ENCODE measurements around the gene MRPL46. TPM values are rescaled to one million over a fixed set of nuclear protein-coding genes. Genes with fewer than 3 reads are reported as not detected.

The MRPL46 gene
- total and polyA plus RNA-seq, 2 of the 13 experiments (the other 11 are each of a cell fraction or from before 2014, with no cell fraction given), result 62.9 to 79.2 TPM

DNA sequence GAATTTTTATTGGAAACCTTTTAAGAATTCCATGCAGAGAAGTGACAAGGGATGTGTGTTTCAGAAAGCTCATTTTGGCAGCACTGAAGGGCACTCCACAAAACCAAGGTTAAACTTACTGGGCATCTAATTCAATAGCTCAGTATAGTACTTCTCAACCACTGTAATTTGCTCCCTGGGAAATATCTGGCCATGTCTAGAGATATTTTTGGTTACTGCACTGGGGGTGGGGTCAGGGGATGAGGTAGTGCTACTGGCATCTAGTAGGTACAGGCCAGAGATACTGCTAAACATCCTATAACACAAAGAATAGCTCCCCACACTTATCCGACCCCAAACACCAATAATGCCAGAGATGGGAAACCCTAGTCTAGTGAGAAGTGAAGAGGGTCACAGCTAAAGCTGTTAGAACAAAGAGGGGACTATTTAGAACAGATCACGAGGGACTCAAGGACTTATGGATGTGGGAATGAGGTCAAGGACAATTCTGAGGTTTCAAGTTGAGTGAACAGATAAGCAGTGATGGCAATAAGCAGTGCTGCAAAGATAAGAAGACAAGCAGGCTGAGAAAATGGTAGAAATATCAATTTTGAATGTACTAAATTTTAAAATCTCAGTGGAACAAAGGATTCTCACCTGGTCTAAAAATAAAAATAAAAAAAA lies 3.2 kb downstream of the MRPL46 start (continued):
- no peak for TF ChIP-seq SOX6 (IDR thresholded peaks at IDR 0.05)
- 0 out of 2 replicates have a peak, but pooled peaks have one; percentile 37 for TF ChIP-seq SOX6 (CRISPR knock-in tag; IDR thresholded peaks at IDR 0.05)
- peak; percentile 78 for TF ChIP-seq NCOA2 (CRISPR knock-in tag; IDR thresholded peaks at IDR 0.05)
- TF ChIP-seq RARA (CRISPR knock-in tag; IDR thresholded peaks at IDR 0.05), result peak; percentile 76

- Histone ChIP-seq H3K9me3 (ENCODE audit: low read length) (no peaks in the 10 kb centered on the region), H3K4me3 (replicated peaks in 1 of 3; ENCODE audit: insufficient read depth in 1 of 3, low read depth in 2 of 3, low read length in 3 of 3) (no peak overlapping the region), H3K27me3 (ENCODE audit: control insufficient read depth in 1 of 2, insufficient read depth in 2 of 2, low read length in 2 of 2) (no peaks in the 10 kb centered on the region), H3K79me2 (ENCODE audit: insufficient read depth, low read length) (no peaks in the 10 kb centered on the region), H3K4me1 (ENCODE audit: insufficient read depth, low read length) (peaks cover 12% of the 10 kb centered on the region; the same call in 1 of the 2 replicates), H3K9ac (ENCODE audit: insufficient read depth, low read depth, low read length) (no peak overlapping the region), H2AFZ (ENCODE audit: low read length) (no peak overlapping the region), H3K36me3 (replicated peaks in 1 of 2; ENCODE audit: control insufficient read depth in 1 of 2, insufficient read depth in 2 of 2, low read length in 2 of 2) (peaks cover 11 to 36% of the 10 kb centered on the region in 2 experiments), H3K4me2 (ENCODE audit: low read depth, low read length) (no peak overlapping the region), H3K27ac (ENCODE audit: extremely low read length, insufficient read depth, low read length) (no peak overlapping the region), H4K20me1 (ENCODE audit: insufficient read depth, low read length) (no peaks in the 10 kb centered on the region)
- ChIA-PET CTCF (ENCODE audit: low intra/inter-chr PET ratio, low total read pairs) (no interaction called here), POLR2A (interaction anchor here (4.7 kb wide), 1 partner anchor 9 kb away, joined by 64 read pairs; the partner anchor contains the start of genes MRPL46 and MRPS11)
- 97% methylated on average over 3 of the region's 3 CpGs for WGBS (ENCODE audit: low lambda C conversion rate)
- DNase-seq (ENCODE audit: low spot score) (no peak), FAIRE-seq (no peak), ATAC-seq (no peak)
- intact Hi-C loops (cut with micrococcal nuclease; ENCODE audit: unreplicated experiment) (loop anchor here (10.0 kb wide), 1 partner anchor 1542 kb away; no protein-coding TSS in a partner anchor), in situ Hi-C loops (cut with HindIII; ENCODE audit: extremely low pct_ligation_motif_present, low pct_unique_long_range_greater_than_20kb) (no loop called here)
- TF ChIP-seq, protein P1, sequence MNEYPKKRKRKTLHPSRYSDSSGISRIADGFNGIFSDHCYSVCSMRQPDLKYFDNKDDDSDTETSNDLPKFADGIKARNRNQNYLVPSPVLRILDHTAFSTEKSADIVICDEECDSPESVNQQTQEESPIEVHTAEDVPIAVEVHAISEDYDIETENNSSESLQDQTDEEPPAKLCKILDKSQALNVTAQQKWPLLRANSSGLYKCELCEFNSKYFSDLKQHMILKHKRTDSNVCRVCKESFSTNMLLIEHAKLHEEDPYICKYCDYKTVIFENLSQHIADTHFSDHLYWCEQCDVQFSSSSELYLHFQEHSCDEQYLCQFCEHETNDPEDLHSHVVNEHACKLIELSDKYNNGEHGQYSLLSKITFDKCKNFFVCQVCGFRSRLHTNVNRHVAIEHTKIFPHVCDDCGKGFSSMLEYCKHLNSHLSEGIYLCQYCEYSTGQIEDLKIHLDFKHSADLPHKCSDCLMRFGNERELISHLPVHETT (CRISPR knock-in tag; conservative IDR thresholded peaks at IDR 0.05), result no peak
- TF ChIP-seq, protein P2, sequence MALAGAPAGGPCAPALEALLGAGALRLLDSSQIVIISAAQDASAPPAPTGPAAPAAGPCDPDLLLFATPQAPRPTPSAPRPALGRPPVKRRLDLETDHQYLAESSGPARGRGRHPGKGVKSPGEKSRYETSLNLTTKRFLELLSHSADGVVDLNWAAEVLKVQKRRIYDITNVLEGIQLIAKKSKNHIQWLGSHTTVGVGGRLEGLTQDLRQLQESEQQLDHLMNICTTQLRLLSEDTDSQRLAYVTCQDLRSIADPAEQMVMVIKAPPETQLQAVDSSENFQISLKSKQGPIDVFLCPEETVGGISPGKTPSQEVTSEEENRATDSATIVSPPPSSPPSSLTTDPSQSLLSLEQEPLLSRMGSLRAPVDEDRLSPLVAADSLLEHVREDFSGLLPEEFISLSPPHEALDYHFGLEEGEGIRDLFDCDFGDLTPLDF (CRISPR knock-in tag; IDR thresholded peaks at IDR 0.05), result no peak
- no peak for TF ChIP-seq ZNF282 (IDR thresholded peaks at IDR 0.05; ENCODE audit: partially characterized antibody)
- TF ChIP-seq BCL3 (CRISPR knock-in tag; IDR thresholded peaks at IDR 0.05), result no peak
- no peak for TF ChIP-seq RFX3 (CRISPR knock-in tag; IDR thresholded peaks at IDR 0.05)
- no peak for TF ChIP-seq POLR2AphosphoS5 (IDR thresholded peaks at IDR 0.05; ENCODE audit: low read depth, low read length)
- BruUV-seq (replicated peaks), result no TSS peak
These were observed 10.5 kb downstream of the MRPL46 start for GRCh38 chr15:88456733-88457132.
